Activated naive CD4-positive, alpha-beta T cell treated with anti-CD3 and anti-CD28 coated beads, Interleukin-2, amount 50 U/mL, for 72 hours (primary cell): Measurements from ENCODE around the gene LAPTM5. TPM values are rescaled to one million over a fixed set of nuclear protein-coding genes. Genes with fewer than 3 reads are reported as not detected.

Source experiments
- ATAC-seq, 2 donors: fragments of 150-1000 bp; cut with Tn5 transposase; 2 replicates each; pipeline ENCODE4 v1.10.0; 2021; ENCODE audit warnings: mild to moderate bottlenecking in 2 of 2, moderate library complexity in 2 of 2
- DNase-seq, 2 donors: peaks; one replicate each; pipeline ENCODE4 v3.0.0; 2021 to 2022; ENCODE audit warnings: low spot score in 2 of 2
- H3K27ac Mint-ChIP-seq, 2 donors: one replicate each; pipeline ENCODE4 v1.8.0; 2022; ENCODE audit warnings: mild to moderate bottlenecking in 2 of 2, mixed read lengths in 2 of 2
- H3K36me3 Mint-ChIP-seq, 2 donors: one replicate each; pipeline ENCODE4 v1.8.0; 2022; ENCODE audit warnings: mixed read lengths in 2 of 2
- H3K9me3 Mint-ChIP-seq, 2 donors: one replicate each; pipeline ENCODE4 v1.8.0; 2022; ENCODE audit warnings: mixed read lengths in 2 of 2
- total RNA-seq, 2 donors: library from RNA; stranded (reverse); gene quantifications; one replicate each; pipeline ENCODE4 v1.2.3, GENCODE V29; 2022

Gene LAPTM5
- total RNA-seq, 2 donors from 2014 or later: 248 to 298 TPM

DNA sequence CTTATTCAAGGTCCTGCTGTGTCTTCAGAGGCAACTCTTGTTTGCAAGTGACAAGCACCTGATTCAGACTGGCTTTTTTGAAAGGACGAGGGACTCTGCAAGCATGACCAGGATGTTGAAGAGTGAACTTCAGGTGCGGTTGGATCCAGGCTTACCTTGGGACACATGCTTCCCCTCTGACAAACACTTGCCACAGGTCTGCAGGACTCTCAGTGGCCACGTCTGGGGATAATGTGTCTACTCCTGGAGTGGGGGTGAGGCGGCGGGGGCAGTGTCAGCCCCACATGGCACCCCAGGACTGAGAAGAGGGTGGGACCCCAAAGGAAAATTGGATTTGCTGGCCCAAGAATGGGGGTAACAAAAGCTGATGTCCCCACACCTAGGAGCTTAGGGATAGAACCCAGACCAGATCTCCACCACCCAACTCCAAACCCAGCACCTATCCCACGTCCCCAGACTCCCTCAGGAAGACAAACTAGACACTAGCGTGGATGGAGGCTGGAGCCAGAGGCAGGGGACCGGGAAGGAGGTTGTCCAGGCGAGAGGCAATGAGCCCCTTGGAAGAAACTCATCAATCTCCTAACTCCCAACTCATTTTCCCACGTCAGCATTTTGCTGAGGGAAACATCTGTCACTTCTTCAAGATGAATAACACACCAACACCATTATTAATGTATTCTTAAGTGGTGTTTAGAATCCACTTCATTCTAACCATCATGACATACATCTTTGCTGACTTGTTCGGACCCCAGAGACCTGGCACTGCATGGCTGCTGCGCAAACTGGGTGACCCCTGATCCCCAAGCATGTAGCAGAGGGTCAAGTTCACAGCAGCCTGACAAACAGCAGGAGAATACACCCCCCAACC lies 32.0 kb upstream of the LAPTM5 start:
- peak overlapping the region in 1 of 2 donors; percentile 50 for H3K27ac Mint-ChIP-seq
- no peak for DNase-seq
- no peaks in the 10 kb centered on the region for H3K36me3 Mint-ChIP-seq
- no peaks in the 10 kb centered on the region for H3K9me3 Mint-ChIP-seq
- ATAC-seq: no peak

DNA sequence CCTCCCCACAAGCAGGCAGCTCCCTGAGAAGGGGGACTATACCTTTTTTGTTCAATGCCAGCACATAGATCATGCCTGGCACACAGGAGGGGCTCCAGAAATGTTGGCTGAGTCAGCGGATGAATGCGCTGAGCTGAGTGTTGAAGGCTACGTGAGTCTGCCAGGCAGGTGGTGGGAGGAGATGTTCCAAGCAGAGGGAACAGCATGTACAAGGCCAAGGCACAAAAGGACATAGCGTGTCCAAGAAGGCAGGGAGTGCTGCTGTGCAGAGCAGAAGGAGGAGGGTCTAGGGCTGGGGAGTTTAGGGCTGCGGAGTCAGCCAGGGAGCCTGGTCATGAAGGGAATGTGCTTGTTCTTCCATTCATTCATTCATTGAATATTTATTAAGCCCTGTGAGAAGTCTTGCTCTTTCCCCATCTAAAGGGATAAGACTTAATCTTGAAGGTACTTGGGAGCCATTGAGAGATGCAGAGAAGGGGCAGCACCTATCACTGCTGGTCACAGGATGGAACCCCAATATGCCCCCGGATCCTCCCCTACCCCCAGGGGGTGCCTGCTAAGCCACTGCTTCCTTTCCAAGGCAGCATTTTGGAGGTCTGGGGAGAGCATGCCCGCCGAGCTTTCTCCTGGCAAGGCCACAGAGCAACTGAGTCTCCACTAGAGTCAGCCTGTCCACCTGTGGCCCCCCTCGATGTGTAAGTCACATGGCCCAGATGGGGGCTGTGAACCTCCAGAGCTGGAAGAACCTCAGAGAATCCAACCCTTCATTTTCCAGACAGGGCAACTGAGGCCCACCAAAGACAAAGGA lies 31.2 kb upstream of the LAPTM5 start:
- DNase-seq: no peak
- no peak for ATAC-seq
- H3K36me3 Mint-ChIP-seq: no peaks in the 10 kb centered on the region
- peak overlapping the region in 1 of 2 donors; percentile 59 for H3K27ac Mint-ChIP-seq
- H3K9me3 Mint-ChIP-seq: no peaks in the 10 kb centered on the region

- Mint-ChIP-seq H3K36me3 (no peaks in the 10 kb centered on the region), H3K9me3 (no peaks in the 10 kb centered on the region), H3K27ac (peak overlapping the region in 1 of 2 donors; percentile 59)
- DNase-seq (no peak), ATAC-seq (no peak)
Measured at GRCh38 chr1:30787856-30788495, 30.4 kb upstream of the LAPTM5 start.

GRCh38 chr1:30787266-30787665 lies 29.7 kb upstream of the LAPTM5 start:
- Mint-ChIP-seq H3K27ac (peak overlapping the region in 1 of 2 donors; percentile 59), H3K9me3 (no peaks in the 10 kb centered on the region), H3K36me3 (no peaks in the 10 kb centered on the region)
- ATAC-seq (no peak), DNase-seq (no peak)

- H3K27ac Mint-ChIP-seq: peak overlapping the region in 1 of 2 donors; percentile 11
- no peaks in the 10 kb centered on the region for H3K36me3 Mint-ChIP-seq
- DNase-seq (no peak), ATAC-seq (no peak)
- no peaks in the 10 kb centered on the region for H3K9me3 Mint-ChIP-seq
Measured at GRCh38 chr1:30786264-30786991, 28.9 kb upstream of the LAPTM5 start.

GRCh38 chr1:30785714-30786113 lies 28.1 kb upstream of the LAPTM5 start:
- Mint-ChIP-seq H3K36me3 (no peaks in the 10 kb centered on the region), H3K9me3 (no peaks in the 10 kb centered on the region), H3K27ac (peak overlapping the region in 1 of 2 donors; percentile 36)
- ATAC-seq (no peak), DNase-seq (no peak)

DNA sequence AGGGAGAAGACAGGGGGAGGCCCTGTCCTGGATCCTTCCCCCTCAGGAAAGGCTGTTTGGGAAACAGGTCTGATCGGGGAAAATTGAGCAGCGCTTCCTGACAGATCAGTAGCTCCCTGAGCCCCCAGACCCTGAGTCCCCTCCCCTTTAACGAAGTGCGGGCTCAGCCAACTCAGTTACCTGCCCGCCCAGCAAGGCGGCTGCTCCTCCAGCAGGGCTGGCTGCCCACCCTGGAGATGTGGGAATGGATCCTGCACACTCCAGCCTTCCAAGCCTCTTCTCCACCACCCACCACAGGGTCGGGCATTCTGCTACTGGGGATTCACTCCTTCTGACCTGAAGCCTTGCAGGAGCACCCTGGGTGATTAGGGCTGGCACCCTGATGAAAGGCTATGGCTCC lies 27.6 kb upstream of the LAPTM5 start:
- no peaks in the 10 kb centered on the region for H3K9me3 Mint-ChIP-seq
- ATAC-seq: no peak
- no peaks in the 10 kb centered on the region for H3K36me3 Mint-ChIP-seq
- no peak overlapping the region for H3K27ac Mint-ChIP-seq
- no peak for DNase-seq

DNA sequence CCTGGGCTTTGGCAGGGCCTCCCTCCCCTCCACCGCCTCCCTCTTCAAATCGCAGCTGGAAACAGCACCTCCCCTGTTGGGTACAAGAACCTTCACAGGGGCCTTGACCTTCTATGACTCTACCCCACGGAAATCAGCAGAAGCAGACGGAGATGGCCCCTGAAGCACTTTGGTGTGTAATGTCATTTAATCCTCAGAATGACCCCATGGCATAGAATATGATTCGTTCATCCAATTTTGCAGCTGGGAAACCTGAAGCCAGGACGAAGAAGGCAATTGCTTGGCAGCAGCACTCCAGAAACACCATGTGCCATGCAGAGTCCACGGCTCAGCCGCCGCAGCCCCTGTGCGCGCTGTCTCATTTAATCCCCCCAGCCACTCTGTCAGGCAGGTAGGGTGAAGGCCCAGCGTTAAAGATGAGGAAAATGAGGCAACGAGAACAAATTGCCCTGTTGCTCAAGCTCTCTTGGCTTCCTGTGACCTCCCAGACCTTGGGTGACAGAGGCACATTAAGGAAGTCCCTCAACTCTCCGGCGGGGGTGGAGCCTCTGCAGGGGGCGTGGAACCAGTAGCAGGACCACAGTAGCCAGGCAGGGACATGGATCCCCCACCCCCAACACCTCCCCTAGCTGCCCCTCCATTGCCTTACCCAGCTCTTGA lies 25.8 kb upstream of the LAPTM5 start:
- Mint-ChIP-seq H3K9me3 (no peaks in the 10 kb centered on the region), H3K36me3 (no peaks in the 10 kb centered on the region), H3K27ac (no peak overlapping the region)
- no peak for DNase-seq
- no peak for ATAC-seq

GRCh38 chr1:30782361-30783255 lies 25.0 kb upstream of the LAPTM5 start:
- ATAC-seq: peak; percentile 79 to 80
- DNase-seq: peak; percentile 74 to 80
- Mint-ChIP-seq H3K36me3 (no peaks in the 10 kb centered on the region), H3K9me3 (no peaks in the 10 kb centered on the region), H3K27ac (peak overlapping the region; percentile 68 to 77)

DNA sequence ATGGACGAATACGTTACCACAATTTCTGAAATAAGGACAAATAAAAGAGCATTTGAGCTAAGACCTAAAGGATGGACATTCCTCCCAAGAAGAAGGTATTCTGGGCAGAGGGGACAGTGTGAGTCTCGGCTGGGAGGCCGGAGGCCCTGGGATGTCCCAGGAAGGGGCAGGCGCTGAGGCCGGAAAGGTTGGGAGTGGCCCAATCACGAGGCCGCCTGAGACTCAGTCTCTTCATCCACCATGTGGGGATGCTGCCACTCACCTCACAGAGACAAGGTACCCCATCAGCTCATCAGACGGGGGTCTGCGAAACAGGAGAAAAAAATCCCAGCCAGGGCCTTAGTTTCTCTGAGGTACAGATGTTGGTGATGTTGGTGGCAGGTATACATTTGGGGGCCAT lies 24.3 kb upstream of the LAPTM5 start:
- Mint-ChIP-seq H3K36me3 (no peaks in the 10 kb centered on the region), H3K27ac (no peak overlapping the region), H3K9me3 (no peaks in the 10 kb centered on the region)
- no peak for DNase-seq
- ATAC-seq: no peak

GRCh38 chr1:30780409-30780808 lies 22.8 kb upstream of the LAPTM5 start:
- Mint-ChIP-seq H3K36me3 (no peaks in the 10 kb centered on the region), H3K9me3 (no peaks in the 10 kb centered on the region), H3K27ac (no peak overlapping the region)
- DNase-seq: no peak
- no peak for ATAC-seq

DNA sequence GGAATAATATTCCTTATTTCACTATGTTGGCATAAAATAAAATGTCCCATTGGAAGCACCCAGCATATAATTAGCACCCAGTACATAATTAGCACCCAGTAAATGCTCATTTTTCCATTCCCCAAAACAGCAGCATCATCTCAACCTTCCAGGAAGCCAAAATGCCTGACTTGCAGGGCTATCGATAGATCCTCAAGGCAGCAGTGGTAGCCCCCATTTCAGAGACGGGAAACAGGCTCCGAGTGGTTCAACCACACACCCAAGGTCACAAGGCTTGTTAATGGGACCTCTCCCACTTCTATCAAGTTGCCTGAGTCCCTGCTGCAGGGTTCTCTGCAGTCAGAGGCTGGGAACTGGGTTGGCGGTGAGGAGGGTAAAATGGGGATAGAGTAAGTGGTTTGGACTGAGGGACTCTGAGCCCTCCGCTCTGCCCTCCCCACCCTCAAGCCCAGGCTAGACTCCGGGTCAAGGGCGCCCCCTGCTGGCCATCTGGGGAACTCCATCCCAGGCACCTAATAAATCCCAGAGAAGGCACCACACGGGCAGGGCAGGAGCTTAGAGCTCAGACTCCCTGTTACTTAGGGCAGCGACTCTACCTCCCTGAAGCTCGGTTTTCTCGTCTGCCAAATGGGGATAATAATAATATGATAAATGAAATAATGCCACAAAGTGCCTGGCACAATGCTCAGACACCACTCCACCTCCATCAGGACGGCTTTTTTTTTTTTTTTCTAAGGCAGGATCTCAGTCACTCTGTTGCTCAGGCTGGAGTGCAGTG lies 21.9 kb upstream of the LAPTM5 start:
- ATAC-seq: peak; percentile 79 to 84
- Mint-ChIP-seq H3K36me3 (no peaks in the 10 kb centered on the region), H3K9me3 (no peaks in the 10 kb centered on the region), H3K27ac (no peak overlapping the region)
- peak; percentile 89 to 99 for DNase-seq

GRCh38 chr1:30778979-30779293 lies 21.4 kb upstream of the LAPTM5 start:
- Mint-ChIP-seq H3K9me3 (no peaks in the 10 kb centered on the region), H3K27ac (no peak overlapping the region), H3K36me3 (no peaks in the 10 kb centered on the region)
- no peak for DNase-seq
- no peak for ATAC-seq

DNA sequence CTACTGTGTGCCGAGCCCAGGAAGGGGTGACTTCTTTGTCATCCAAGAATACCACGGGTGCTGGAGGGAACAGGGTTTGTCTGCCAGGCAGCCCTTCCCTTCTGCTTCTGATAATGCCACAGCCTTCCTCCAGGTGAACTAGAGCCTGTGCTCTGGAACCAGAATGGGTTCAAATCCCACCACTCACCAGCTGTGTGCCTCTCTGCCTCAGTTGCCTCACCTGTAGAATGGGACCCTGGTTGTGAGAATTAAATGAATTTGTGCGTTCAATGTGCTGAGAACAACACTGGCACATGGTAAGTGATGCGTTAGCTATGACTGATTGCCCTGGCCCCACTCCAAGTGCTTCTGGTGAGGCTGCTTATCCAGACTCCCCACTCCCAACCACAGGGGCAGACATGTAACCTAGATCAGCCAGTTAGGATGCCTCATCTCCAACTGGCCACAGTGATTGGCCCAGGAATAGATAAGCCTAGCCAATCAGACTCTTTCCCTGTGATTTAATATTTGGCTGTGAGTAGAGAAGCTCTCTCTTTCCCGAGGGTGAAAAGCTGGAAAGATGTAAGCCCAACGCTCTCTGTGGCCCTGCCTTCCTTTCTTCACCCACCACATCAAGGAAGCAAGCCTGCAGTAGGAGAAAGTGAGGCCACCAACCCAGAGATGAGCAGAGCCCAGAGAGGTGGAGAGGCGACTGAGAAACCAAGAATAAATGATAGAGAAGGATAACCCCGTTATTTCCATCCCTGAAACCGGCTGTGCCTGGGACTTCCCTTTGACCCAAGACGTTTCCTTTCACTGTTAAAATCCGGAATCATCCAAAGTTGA lies 20.8 kb upstream of the LAPTM5 start:
- H3K9me3 Mint-ChIP-seq: no peaks in the 10 kb centered on the region
- no peaks in the 10 kb centered on the region for H3K36me3 Mint-ChIP-seq
- ATAC-seq: peak; percentile 46
- H3K27ac Mint-ChIP-seq: peak overlapping the region in 1 of 2 donors; percentile 55
- no peak for DNase-seq
